Effector memory CD8-positive, alpha-beta T cell (primary cell): ENCODE measurements around the gene LELP1.
"Not testable (repeated sequence)": the region's sequence is repeated elsewhere in the genome, so short reads cannot be mapped to it uniquely, and the experiment has no call there.

Experiments used
- ATAC-seq: fragments of 150-1000 bp; cut with Tn5 transposase; replicated peaks from 2 replicates; pipeline ENCODE4 v1.10.0; 2021; ENCODE audit warnings: mild to moderate bottlenecking, moderate library complexity
- DNase-seq, 3 experiments: peaks; one replicate each; pipeline ENCODE4 v3.0.0; 2021
- H3K27ac Mint-ChIP-seq, 2 donors: one replicate each; pipeline ENCODE4 v1.8.0; 2022; ENCODE audit warnings: mild to moderate bottlenecking in 2 of 2, mixed read lengths in 2 of 2, moderate library complexity in 2 of 2
- H3K27me3 Mint-ChIP-seq, 2 donors: one replicate each; pipeline ENCODE4 v1.8.0; 2022; ENCODE audit warnings: mixed read lengths in 2 of 2
- H3K36me3 Mint-ChIP-seq: one replicate; pipeline ENCODE4 v1.8.0; 2022; ENCODE audit warnings: mild to moderate bottlenecking, moderate library complexity, mixed read lengths; ENCODE audit not compliant: insufficient read depth
- H3K4me1 Mint-ChIP-seq, 2 donors: one replicate each; pipeline ENCODE4 v1.8.0; 2022; ENCODE audit warnings: low read depth in 2 of 2, mixed read lengths in 2 of 2
- H3K4me3 Mint-ChIP-seq, 2 donors: one replicate each; pipeline ENCODE4 v1.8.0; 2022; ENCODE audit warnings: mild to moderate bottlenecking in 2 of 2, mixed read lengths in 2 of 2, moderate library complexity in 2 of 2
- H3K9me3 Mint-ChIP-seq, 2 donors: one replicate each; pipeline ENCODE4 v1.8.0; 2022; ENCODE audit warnings: mixed read lengths in 2 of 2
- total RNA-seq, 9 experiments: gene quantifications; one replicate each; lab custom pipeline; 2026; lab: John Stamatoyannopoulos, UW

Gene LELP1
- 0 reads per million in 9 experiments for total RNA-seq

DNA sequence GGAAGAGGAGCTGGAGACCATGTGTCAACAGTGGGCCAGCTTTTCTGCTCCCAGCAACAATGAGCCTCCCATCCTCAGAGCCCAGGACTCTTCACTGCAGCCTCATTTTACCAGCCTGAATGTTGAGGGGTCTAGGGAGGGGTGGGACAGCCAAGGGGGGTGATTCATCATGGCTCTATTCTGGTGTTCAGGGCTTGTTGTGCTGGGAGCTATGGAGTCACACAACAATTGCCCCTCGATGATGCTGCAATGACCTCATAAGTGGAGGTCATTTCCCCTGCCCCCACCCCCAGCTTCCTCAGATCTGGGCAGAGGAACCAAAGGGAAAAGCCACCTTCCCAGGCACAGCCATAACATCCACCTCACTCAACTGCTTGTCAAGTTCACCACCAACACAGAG, at the start of gene LELP1:
Gene LELP1 (plus strand): TSS at position 301 of the 400 bp plus-strand sequence. CDS start 1,278 bp downstream, outside the sequence.
- H3K27ac Mint-ChIP-seq: no peak within 1 kb of the TSS
- peaks cover 52 to 59% of the 10 kb centered on the region in 2 donors for H3K27me3 Mint-ChIP-seq
- no peaks in the 10 kb centered on the region for H3K9me3 Mint-ChIP-seq
- no peak within 1 kb of the TSS for H3K4me3 Mint-ChIP-seq
- DNase-seq (no peak), ATAC-seq (no peak)
- H3K36me3 Mint-ChIP-seq: no peaks in the 10 kb centered on the region
- no peaks in the 10 kb centered on the region for H3K4me1 Mint-ChIP-seq

DNA sequence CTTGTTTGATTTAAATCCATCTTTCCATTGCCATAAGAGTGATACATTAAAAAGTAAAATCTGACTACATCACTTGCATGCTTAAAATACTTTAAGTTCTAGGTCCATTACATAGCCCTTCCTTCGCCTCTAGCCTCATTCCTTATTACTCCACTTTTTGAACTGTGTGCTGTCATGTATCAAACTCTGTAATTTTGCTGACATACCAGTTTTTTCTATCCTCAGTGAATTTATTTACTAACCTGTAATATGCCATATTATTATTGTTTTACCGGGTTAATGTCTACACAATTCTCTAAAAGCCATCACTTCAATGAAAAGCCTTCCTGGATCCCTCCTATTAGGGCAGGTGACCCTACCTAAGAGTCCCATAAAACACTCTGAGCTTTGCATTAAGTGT, 47.7 kb upstream of the LELP1 start:
- no peaks in the 10 kb centered on the region for H3K36me3 Mint-ChIP-seq
- no peak overlapping the region for H3K27ac Mint-ChIP-seq
- no peaks in the 10 kb centered on the region for H3K4me1 Mint-ChIP-seq
- ATAC-seq (no peak), DNase-seq (no peak)
- H3K4me3 Mint-ChIP-seq: no peak overlapping the region
- H3K27me3 Mint-ChIP-seq: peaks cover 29 to 41% of the 10 kb centered on the region in 2 donors
- H3K9me3 Mint-ChIP-seq: peaks cover 6 to 8% of the 10 kb centered on the region in 2 donors

DNA sequence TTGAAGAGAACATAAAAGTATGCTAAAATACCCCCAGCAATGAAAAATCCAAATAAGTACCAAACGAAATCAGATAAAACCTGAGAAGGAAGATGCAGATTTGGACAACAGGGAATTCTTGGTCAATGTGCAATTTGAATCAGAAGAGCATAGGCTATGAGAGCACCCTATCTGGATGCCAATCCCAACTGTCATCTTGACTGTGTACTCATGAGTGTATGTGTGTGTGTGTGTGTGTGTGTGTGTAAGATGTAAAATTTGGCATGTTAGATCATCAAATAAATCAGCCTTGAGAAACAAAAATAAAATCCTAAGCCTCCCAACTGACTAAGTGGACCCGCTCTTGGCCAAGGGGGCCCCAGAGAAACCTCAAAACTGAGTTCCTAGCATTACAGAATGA, 34.5 kb upstream of the LELP1 start:
- Mint-ChIP-seq H3K27me3 (peaks cover 44 to 70% of the 10 kb centered on the region in 2 donors), H3K4me3 (no peak overlapping the region), H3K27ac (no peak overlapping the region), H3K36me3 (no peaks in the 10 kb centered on the region), H3K4me1 (no peaks in the 10 kb centered on the region), H3K9me3 (no peaks in the 10 kb centered on the region)
- ATAC-seq (no peak), DNase-seq (no peak)

DNA sequence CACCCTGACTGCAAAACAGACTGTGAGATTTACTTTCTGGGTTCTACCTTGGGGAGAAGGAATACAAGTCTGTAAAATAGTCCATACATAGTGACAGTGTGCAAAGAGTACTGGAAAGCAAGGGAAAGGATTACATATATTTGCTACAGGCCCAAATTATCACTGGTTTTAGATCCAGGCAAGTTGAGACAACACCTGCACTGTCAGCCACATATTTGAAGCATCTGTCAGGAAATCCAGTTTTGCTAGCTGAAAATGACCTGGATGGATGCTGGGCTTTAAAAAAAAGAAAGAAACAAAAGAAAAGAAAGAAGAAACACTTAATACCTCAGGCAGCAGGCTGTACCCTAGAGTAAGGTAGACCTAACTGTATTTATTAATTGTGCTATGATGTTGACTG, 28.6 kb upstream of the LELP1 start:
- Mint-ChIP-seq H3K4me1 (no peaks in the 10 kb centered on the region), H3K36me3 (no peaks in the 10 kb centered on the region), H3K27me3 (peaks cover 26 to 37% of the 10 kb centered on the region in 2 donors), H3K27ac (no peak overlapping the region), H3K4me3 (no peak overlapping the region), H3K9me3 (no peaks in the 10 kb centered on the region)
- DNase-seq (no peak), ATAC-seq (no peak)

DNA sequence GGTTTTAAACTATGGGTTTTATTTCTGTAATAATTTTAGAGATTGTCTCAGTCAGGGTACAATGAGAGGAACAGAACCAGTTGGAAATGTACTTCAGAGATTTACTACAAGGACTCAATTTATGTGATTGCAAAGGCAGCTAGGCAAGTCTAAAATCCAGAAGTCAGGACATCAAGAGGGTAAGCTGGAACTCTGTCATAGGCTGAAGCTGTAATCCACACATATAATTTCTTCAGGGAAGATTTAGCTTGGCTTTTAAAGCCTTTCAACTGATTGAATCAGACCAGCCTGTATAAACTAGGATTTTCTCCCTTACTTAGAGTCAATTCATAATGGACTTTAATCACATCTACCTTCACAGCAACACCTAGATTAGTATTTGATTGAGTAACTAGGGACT, 24.3 kb upstream of the LELP1 start:
- H3K9me3 Mint-ChIP-seq: no peaks in the 10 kb centered on the region
- H3K27me3 Mint-ChIP-seq: peaks cover 16 to 26% of the 10 kb centered on the region in 2 donors
- H3K4me1 Mint-ChIP-seq: no peaks in the 10 kb centered on the region
- no peak overlapping the region for H3K4me3 Mint-ChIP-seq
- ATAC-seq (no peak), DNase-seq (no peak)
- no peak overlapping the region for H3K27ac Mint-ChIP-seq
- no peaks in the 10 kb centered on the region for H3K36me3 Mint-ChIP-seq

DNA sequence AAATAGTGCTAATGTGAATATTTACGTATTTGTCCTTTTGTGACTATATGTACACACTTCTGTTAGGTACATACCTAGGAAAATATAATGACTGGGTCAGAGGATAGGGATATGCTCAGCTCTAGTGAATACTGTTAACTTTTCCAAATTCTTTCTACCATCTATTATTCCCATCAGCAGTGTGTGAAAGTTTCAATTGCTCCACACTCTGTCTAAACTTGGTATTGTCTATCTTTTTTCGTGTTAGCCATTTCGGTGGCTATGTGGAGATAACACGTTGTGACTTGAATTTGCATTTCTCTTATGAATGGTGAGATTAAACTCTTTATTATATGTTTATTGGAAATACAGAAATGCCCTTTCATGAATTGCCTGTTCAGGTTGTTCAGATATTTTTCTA, 22.7 kb upstream of the LELP1 start:
- H3K4me3 Mint-ChIP-seq: no peak overlapping the region
- H3K36me3 Mint-ChIP-seq: no peaks in the 10 kb centered on the region
- DNase-seq (no peak), ATAC-seq (no peak)
- no peak overlapping the region for H3K27ac Mint-ChIP-seq
- peaks cover 31 to 36% of the 10 kb centered on the region in 2 donors for H3K27me3 Mint-ChIP-seq
- no peaks in the 10 kb centered on the region for H3K4me1 Mint-ChIP-seq
- peaks cover 2 to 5% of the 10 kb centered on the region in 2 donors for H3K9me3 Mint-ChIP-seq

DNA sequence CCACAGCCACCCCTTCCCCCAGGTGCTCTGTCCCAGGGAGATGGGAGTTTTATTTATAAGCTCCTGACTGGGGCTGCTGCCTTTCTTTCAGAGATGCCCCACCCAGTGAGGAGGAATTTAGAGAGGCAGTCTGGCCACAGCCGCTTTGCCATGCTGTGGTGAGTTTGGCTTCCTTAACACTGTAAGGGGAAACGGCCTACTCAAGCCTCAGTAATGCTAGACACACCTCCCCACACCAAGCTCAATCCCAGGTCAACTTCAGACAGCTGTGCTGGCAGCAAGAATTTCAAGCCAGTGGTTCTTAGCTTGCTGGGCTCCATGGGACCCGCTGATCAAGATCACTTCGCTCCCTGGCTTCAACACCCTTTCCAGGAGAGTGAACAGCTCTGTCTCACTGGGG, 14.9 kb upstream of the LELP1 start:
- not testable (repeated sequence) for H3K36me3 Mint-ChIP-seq, H3K4me3 Mint-ChIP-seq, DNase-seq, ATAC-seq, H3K27ac Mint-ChIP-seq, H3K4me1 Mint-ChIP-seq
- Mint-ChIP-seq H3K9me3 (peaks cover 10 to 14% of the 10 kb centered on the region in 2 donors), H3K27me3 (peaks cover 64 to 93% of the 10 kb centered on the region in 2 donors)

DNA sequence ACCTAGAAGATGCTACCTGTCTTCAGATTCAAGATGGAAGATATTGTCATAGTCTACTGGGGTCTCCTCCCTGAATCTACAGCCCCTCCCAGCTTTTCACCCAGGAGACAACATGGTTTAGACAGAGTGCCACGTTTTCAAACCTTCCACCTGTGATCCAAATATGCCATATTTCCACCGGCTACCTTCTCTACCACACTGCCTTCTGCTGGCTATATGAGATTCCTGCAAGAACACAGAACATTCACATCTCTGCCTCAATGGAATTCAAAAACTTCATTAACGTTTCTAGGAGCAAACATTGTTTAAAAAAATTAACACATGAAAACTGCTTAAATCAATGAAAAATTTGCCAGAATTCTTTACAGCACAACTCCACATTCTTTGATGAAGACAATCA, 12.9 kb upstream of the LELP1 start:
- Mint-ChIP-seq H3K4me1 (no peaks in the 10 kb centered on the region), H3K27ac (no peak overlapping the region), H3K27me3 (peaks cover 72 to 93% of the 10 kb centered on the region in 2 donors), H3K36me3 (no peaks in the 10 kb centered on the region), H3K9me3 (peaks cover 10 to 11% of the 10 kb centered on the region in 2 donors), H3K4me3 (no peak overlapping the region)
- DNase-seq: no peak
- no peak for ATAC-seq

DNA sequence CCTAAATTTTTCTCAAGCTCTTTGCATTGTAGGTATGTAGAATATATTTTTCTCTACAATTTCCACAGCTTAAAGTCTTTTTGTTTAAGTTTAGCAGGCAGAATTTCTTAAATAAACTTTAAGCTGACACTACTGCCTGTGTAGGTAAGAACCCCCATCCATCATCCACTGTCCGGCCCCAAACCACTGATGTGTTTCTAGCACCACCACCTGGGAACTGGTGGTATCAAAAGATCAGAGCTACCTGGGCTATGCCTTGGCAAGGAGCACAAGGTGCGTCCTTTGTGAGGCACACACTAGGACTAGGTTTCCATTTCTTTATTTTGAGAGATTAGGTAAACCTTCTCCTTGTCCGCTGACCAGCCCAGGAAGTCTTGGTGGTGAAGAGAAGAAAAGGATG, 10.5 kb upstream of the LELP1 start:
- Mint-ChIP-seq H3K9me3 (no peaks in the 10 kb centered on the region), H3K4me1 (no peaks in the 10 kb centered on the region), H3K27me3 (peaks cover 61 to 93% of the 10 kb centered on the region in 2 donors), H3K36me3 (no peaks in the 10 kb centered on the region), H3K4me3 (no peak overlapping the region), H3K27ac (no peak overlapping the region)
- no peak for DNase-seq
- no peak for ATAC-seq

DNA sequence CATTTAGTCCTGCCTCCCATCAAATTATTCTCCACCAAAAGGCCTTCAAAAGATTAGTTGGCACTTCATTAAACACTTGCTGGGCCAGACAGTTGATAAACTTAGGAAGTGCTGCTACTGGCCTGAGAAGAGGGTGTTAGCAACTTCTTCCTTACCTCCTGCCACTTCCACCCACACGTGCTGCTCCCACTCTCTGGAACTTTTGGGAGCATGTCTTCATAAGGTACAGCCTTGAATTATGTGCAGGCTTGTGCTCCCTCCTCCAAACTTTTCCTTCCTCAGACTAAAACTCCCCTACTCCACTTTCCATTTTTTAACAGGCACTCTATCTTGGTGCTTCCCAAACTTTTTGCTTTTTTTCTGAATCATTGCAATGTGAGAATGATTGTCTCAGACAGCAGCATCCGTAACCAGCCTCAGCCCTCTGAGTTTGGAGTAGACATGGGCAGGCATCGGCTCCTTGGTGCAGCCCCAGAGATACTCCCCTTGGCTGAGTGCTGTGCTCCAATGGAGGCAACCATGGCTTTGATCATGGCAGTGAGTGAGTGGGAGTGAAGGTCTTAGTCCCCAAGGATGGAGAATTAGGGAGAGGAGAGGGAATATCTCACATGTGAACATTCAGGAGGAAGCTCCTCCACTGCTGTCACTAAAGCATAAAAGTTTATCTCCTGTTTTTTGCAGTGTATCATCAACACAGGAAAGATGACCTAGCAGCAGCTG, 8.7 kb upstream of the LELP1 start:
- H3K27me3 Mint-ChIP-seq: peaks cover 73 to 94% of the 10 kb centered on the region in 2 donors
- no peaks in the 10 kb centered on the region for H3K9me3 Mint-ChIP-seq
- no peaks in the 10 kb centered on the region for H3K4me1 Mint-ChIP-seq
- ATAC-seq (no peak), DNase-seq (no peak)
- no peak overlapping the region for H3K27ac Mint-ChIP-seq
- H3K36me3 Mint-ChIP-seq: no peaks in the 10 kb centered on the region
- no peak overlapping the region for H3K4me3 Mint-ChIP-seq

DNA sequence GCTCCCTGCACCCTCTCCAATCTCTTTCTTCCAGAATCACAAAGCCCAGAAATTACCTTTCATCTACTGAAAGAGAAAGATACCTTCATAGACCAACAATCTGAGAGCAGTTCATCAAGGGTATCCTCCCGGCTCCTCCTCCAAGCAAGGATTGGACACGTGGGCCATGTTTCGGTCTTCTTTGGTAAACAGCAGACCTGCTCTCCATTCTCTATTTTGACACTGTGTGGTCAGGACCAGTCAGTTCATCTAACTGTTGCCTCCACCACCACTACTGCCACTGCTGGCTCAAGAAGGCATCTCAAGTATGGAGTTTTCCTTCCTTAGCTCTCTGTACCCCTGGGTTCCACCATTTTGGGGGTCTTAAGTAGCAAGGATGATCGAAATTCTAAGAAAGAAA, 8.0 kb upstream of the LELP1 start:
- no peak overlapping the region for H3K4me3 Mint-ChIP-seq
- H3K36me3 Mint-ChIP-seq: no peaks in the 10 kb centered on the region
- no peak for ATAC-seq
- H3K27me3 Mint-ChIP-seq: peaks cover 78 to 87% of the 10 kb centered on the region in 2 donors
- no peaks in the 10 kb centered on the region for H3K9me3 Mint-ChIP-seq
- H3K27ac Mint-ChIP-seq: no peak overlapping the region
- no peak for DNase-seq
- H3K4me1 Mint-ChIP-seq: no peaks in the 10 kb centered on the region

DNA sequence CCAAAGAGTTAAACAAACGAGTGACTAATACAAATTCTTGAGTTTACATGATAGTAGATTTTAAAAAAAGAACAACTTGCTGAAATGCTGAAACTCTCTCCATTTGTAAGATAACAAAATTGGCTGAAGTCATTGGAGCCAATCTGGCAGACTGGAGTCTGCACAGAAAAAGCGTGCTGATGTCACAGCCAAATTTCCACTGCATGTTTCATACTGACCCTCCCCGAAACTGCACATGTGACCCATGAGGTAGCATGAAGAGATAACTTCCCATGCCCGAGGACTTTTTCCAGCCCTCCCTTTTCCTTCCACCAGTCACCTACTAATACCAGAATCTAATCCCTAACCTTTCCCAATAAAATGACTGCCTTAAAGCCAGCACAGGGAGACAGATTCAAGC, 1.2 kb upstream of the LELP1 start:
- Mint-ChIP-seq H3K4me3 (no peak overlapping the region), H3K27me3 (peaks cover 57 to 64% of the 10 kb centered on the region in 2 donors), H3K27ac (no peak overlapping the region), H3K36me3 (no peaks in the 10 kb centered on the region), H3K4me1 (no peaks in the 10 kb centered on the region), H3K9me3 (no peaks in the 10 kb centered on the region)
- DNase-seq (no peak), ATAC-seq (no peak)

DNA sequence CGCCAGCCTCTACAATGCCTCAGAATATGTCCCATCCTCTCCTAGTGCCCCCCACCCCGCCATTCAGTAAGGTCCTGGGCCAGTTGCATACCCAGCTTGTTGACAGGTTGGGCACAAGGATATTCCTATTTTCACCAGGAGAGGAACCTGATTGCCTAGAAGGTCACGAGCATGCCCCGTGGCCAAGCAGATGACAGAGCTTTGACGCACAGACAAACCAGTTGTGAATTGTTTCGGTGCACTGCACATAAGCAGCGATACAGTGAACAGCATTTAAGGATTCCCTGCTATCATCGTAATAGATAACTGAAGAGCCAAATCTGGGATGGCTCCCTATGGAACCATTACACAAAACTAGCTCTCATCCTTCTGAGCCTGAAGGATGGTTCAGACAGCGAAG, 3.4 kb downstream of the LELP1 start:
- ATAC-seq (no peak), DNase-seq (no peak)
- H3K9me3 Mint-ChIP-seq: no peaks in the 10 kb centered on the region
- H3K4me3 Mint-ChIP-seq: no peak overlapping the region
- H3K27ac Mint-ChIP-seq: no peak overlapping the region
- H3K4me1 Mint-ChIP-seq: no peaks in the 10 kb centered on the region
- H3K27me3 Mint-ChIP-seq: peaks cover 40 to 61% of the 10 kb centered on the region in 2 donors
- no peaks in the 10 kb centered on the region for H3K36me3 Mint-ChIP-seq

DNA sequence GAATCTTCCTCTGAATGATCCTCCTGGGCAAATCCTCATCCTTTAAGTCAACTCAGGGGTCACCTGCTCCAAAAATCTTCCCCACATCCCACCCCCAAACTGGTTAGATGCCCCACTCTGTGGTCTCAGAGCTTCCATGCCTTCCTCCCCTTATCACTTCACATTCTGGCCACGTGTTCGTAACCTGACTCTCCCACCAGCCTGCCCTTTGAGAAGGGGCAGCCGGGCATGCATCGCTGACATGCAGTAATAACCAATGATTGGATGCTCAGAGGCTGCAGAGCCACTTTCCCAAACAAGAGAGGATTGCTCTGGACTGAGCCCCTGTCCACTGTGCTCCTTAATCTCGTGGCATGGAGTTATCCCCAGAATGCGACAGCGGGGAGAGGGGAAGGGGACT, 7.0 kb downstream of the LELP1 start:
- no peak for DNase-seq
- Mint-ChIP-seq H3K4me3 (no peak overlapping the region), H3K27ac (no peak overlapping the region), H3K36me3 (no peaks in the 10 kb centered on the region), H3K27me3 (peaks cover 44 to 61% of the 10 kb centered on the region in 2 donors), H3K4me1 (no peaks in the 10 kb centered on the region), H3K9me3 (no peaks in the 10 kb centered on the region)
- no peak for ATAC-seq
